HEK293T (cell line): ENCODE measurements around the gene TMEM143.
"Not testable (repeated sequence)": the region's sequence is repeated elsewhere in the genome, so short reads cannot be mapped to it uniquely, and the experiment has no call there.

ENCODE experiments used
- CTCF ChIA-PET: fragments of 350-600 bp; formaldehyde crosslinking; extraction: SDS; loops from one replicate; lab custom pipeline; 2021; ENCODE audit warnings: antibody characterized with exemption, inconsistent platforms; lab: Yijun Ruan, JAX
- POLR2A ChIA-PET: fragments of 350-600 bp; formaldehyde crosslinking; extraction: SDS; loops from one replicate; lab custom pipeline; 2020; ENCODE audit warnings: antibody characterized with exemption, inconsistent platforms; lab: Yijun Ruan, JAX
- DNase-seq: peaks from one replicate; pipeline ENCODE4 v3.0.0; 2012; ENCODE audit warnings: mixed read lengths; ENCODE audit errors: extremely low spot score
- ARNT ChIP-seq: fragments of 450-650 bp; IDR thresholded peaks from 2 replicates; pipeline ENCODE4 v1.6.1; 2017; ENCODE audit warnings: mild to moderate bottlenecking
- BHLHE40 ChIP-seq: fragments of 450-650 bp; IDR thresholded peaks from 2 replicates; pipeline ENCODE4 v1.6.1; 2016; ENCODE audit warnings: mild to moderate bottlenecking, moderate library complexity, borderline replicate concordance
- CTBP1 ChIP-seq: fragments of 450-650 bp; IDR thresholded peaks from 2 replicates; pipeline ENCODE4 v1.6.1; 2016; ENCODE audit warnings: borderline replicate concordance
- ELF4 ChIP-seq: fragments of 450-650 bp; IDR thresholded peaks from 2 replicates; pipeline ENCODE4 v1.6.1; 2017; ENCODE audit warnings: antibody characterized with exemption
- FOXA1 ChIP-seq: fragments of 450-650 bp; IDR thresholded peaks from 2 replicates; pipeline ENCODE4 v1.6.1; 2016; ENCODE audit warnings: mild to moderate bottlenecking
- FOXK2 ChIP-seq: fragments of 450-650 bp; IDR thresholded peaks from 2 replicates; pipeline ENCODE4 v1.6.1; 2016; ENCODE audit warnings: mild to moderate bottlenecking
- FOXM1 ChIP-seq: fragments of 450-650 bp; IDR thresholded peaks from 2 replicates; pipeline ENCODE4 v1.6.1; 2017; ENCODE audit warnings: mild to moderate bottlenecking, borderline replicate concordance
- HDGF ChIP-seq: fragments of 450-650 bp; IDR thresholded peaks from 2 replicates; pipeline ENCODE4 v1.6.1; 2017; ENCODE audit warnings: antibody characterized with exemption, borderline replicate concordance
- L3MBTL2 ChIP-seq: fragments of 450-650 bp; conservative IDR thresholded peaks from 2 replicates; pipeline ENCODE4 v1.6.1; 2016; ENCODE audit warnings: mild to moderate bottlenecking
- LEF1 ChIP-seq: fragments of 450-650 bp; IDR thresholded peaks from 2 replicates; pipeline ENCODE4 v1.6.1; 2017; ENCODE audit warnings: mild to moderate bottlenecking, borderline replicate concordance
- NFRKB ChIP-seq: fragments of 450-650 bp; IDR thresholded peaks from 2 replicates; pipeline ENCODE4 v1.6.1; 2016; ENCODE audit warnings: mild to moderate bottlenecking, moderate library complexity
- SP1 ChIP-seq: fragments of 450-650 bp; IDR thresholded peaks from 2 replicates; pipeline ENCODE4 v1.6.1; 2017
- SUZ12 ChIP-seq: fragments of 450-650 bp; IDR thresholded peaks from 2 replicates; pipeline ENCODE4 v1.6.1; 2016; ENCODE audit warnings: mild to moderate bottlenecking
- TARDBP ChIP-seq: fragments of 450-650 bp; IDR thresholded peaks from 2 replicates; pipeline ENCODE4 v1.6.1; 2016
- ZNF384 ChIP-seq: fragments of 450-650 bp; IDR thresholded peaks from 2 replicates; pipeline ENCODE4 v1.6.1; 2016
- TF ChIP-seq, protein P1 (sequence below): fragments of 450-650 bp; IDR thresholded peaks from 2 replicates; pipeline ENCODE4 v1.6.1; 2016

TMEM143 gene

DNA sequence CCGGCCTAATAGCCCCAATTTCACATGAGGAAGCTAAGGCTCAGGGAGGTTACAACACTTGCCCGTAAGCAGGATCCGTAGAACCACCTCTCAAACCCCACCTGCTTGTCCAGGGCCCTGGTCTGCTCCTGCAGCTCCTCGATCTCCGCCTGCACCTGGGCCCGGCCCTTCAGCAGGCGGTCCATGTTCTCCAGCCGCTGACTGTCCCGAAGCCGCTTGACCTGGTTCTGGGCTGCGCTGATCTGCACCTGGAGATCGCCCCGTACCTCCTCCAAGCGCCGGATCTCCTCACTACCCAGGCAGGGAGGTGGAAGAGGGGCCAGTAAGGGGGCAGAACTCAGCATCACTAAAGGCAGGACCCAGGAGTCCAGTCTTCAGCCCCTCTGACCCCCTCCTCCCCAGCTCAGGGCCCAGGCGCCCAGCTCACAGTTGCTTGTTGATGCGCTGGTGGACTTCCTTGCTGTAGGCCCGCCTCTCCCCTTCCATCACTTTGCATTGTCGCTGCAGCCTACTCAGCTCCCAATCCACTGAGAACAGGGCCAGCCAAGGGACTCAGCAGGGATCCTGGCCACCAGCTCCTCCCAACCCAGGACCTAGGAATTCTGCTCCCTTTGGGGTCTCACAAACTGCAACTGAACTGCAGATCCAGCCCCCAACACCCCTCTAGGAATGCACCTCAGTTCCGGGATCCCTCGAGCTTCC is 45.3 kb downstream of the TMEM143 start:
- TF ChIP-seq CTBP1 (no peak), ARNT (no peak), SUZ12 (no peak)
- no peak for DNase-seq
- POLR2A ChIA-PET = interaction anchor here (8.6 kb wide), 1 partner anchor 15 kb away, joined by 93 read pairs; no protein-coding TSS in a partner anchor
- CTCF ChIA-PET = interaction anchor here (4.7 kb wide), 1 partner anchor 15 kb away, joined by 78 read pairs; no protein-coding TSS in a partner anchor

DNA sequence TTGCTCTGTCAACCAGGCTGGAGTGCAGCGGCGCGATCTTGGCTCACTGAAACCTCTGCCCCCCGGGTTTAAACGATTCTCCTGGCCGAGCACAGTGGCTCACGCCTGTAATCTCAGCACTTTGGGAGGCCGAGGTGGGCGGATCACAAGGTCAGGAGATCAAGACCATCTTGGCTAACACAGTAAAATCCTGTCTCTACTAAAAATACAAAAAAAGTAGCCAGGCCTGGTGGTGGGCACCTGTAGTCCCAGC is 46.1 kb downstream of the TMEM143 start:
- ChIA-PET CTCF (interaction anchor here (4.7 kb wide), 1 partner anchor 16 kb away, joined by 78 read pairs; no protein-coding TSS in a partner anchor), POLR2A (interaction anchor here (8.6 kb wide), 1 partner anchor 15 kb away, joined by 93 read pairs; no protein-coding TSS in a partner anchor)
- not testable (repeated sequence) for DNase-seq

DNA sequence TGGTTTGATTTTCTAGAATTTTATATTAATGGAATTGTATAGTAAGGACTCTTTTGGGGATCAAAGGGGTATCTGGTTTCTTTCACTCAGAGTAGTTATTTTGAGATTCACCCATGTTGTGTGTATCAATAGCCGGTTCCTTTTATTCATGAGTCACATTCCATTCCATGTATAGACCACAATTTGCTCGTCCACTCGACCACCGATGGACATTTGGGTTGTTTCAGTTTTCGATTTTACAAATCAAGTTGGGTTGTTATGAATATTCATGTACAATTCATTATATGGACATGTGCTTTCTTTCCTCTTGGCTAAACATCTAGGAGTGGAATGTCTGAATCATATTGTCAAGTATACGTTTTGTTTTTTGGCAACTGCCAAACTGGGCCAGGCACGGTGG is 48.0 kb downstream of the TMEM143 start:
- TF ChIP-seq HDGF (no peak), SUZ12 (no peak), ZNF384 (no peak), FOXM1 (no peak), NFRKB (no peak), SP1 (no peak), L3MBTL2 (no peak), TARDBP (no peak), FOXK2 (no peak), ARNT (no peak), CTBP1 (no peak), BHLHE40 (no peak), LEF1 (no peak), FOXA1 (no peak), ELF4 (no peak)
- TF ChIP-seq, protein P1, sequence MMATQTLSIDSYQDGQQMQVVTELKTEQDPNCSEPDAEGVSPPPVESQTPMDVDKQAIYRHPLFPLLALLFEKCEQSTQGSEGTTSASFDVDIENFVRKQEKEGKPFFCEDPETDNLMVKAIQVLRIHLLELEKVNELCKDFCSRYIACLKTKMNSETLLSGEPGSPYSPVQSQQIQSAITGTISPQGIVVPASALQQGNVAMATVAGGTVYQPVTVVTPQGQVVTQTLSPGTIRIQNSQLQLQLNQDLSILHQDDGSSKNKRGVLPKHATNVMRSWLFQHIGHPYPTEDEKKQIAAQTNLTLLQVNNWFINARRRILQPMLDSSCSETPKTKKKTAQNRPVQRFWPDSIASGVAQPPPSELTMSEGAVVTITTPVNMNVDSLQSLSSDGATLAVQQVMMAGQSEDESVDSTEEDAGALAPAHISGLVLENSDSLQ = no peak
- DNase-seq = no peak
- POLR2A ChIA-PET = no interaction called here
- CTCF ChIA-PET = interaction anchor here (2.3 kb wide), 1 partner anchor 18 kb away, joined by 14 read pairs; no protein-coding TSS in a partner anchor

DNA sequence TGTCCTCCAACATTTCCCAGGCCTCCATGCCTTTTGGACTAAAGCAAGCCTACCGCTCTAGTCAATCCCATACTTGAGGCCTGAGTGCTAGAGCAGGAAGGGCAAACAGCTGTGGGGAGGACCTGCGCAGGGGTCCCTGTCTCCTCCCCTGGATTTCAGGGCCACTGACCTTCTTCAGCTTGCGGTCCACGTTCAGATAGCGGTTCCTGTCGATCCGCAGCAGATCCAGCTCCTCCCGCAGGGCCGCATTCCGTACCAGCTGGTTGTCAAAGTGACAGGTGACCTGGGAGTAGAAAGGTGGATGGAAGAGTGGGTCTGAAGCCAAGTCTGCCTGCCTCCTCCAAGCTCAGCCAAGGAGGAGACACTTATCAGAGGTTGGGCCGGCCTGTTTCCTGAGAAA is 52.4 kb downstream of the TMEM143 start:
- CTCF ChIA-PET = no interaction called here
- POLR2A ChIA-PET = no interaction called here
- no peak for TF ChIP-seq FOXK2
- TF ChIP-seq, protein P1 = no peak
- TF ChIP-seq HDGF = no peak
- no peak for TF ChIP-seq SUZ12
- TF ChIP-seq TARDBP = no peak
- TF ChIP-seq ZNF384 = no peak
- no peak for TF ChIP-seq NFRKB
- TF ChIP-seq CTBP1 = no peak
- TF ChIP-seq LEF1 = no peak
- no peak for TF ChIP-seq FOXM1
- TF ChIP-seq L3MBTL2 = no peak
- TF ChIP-seq ELF4 = no peak
- no peak for DNase-seq

DNA sequence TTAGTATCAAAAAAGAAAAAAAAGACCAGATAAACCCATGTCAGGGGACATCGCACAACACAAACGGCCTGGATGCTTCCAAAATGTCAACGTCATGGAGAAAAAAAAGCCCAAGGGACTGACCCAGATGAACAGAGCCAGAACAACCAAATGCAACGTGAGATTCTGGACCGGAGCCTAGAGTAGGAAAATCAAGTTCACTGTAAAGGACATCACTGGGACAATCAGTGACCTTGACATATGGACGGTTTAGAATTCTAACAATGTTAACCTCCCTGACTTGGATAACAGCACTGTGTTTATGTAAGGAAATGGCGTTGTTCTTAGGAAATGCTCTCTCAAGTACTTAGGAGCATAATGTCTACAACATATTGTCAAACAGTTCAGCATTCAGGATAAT is 53.5 kb downstream of the TMEM143 start:
- no peak for DNase-seq
- TF ChIP-seq SP1 = no peak
- no peak for TF ChIP-seq NFRKB
- no peak for TF ChIP-seq L3MBTL2
- TF ChIP-seq SUZ12 = no peak
- TF ChIP-seq CTBP1 = no peak
- no peak for TF ChIP-seq TARDBP
- no peak for TF ChIP-seq ZNF384
- TF ChIP-seq BHLHE40 = no peak
- TF ChIP-seq ELF4 = no peak
- TF ChIP-seq HDGF = no peak
- no peak for TF ChIP-seq FOXK2
- TF ChIP-seq, protein P1 = no peak
- no peak for TF ChIP-seq FOXA1
- no peak for TF ChIP-seq FOXM1
- no peak for TF ChIP-seq ARNT
- no peak for TF ChIP-seq LEF1
- ChIA-PET POLR2A (no interaction called here), CTCF (no interaction called here)

DNA sequence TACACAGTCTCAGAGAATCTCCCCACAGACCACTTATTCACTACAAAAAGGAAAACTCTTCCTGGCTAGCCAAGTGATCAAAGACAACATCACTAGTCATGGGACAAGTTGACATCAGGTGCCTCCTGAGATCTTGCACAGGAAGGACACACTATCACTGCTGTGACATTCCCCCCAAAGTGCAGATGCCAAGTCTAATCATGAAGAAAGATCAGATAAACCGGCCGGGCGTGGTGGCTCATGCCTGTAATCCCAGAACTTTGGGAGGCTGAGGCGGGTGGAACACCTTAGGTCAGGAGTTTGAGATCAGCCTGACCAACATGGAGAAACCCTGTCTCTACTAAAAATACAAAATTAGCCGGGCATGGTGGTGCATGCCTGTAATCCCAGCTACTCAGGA is 54.0 kb downstream of the TMEM143 start:
- ChIA-PET POLR2A (interaction anchor here (1.1 to 1.6 kb wide), 3 partner anchors 24 to 38 kb away, joined by 4 to 5 read pairs (median 4); no protein-coding TSS in a partner anchor), CTCF (interaction anchor here (1.0 to 1.6 kb wide), 6 partner anchors 10 to 41 kb away, joined by 3 to 7 read pairs (median 4); no protein-coding TSS in a partner anchor)
- not testable (repeated sequence) for DNase-seq
